Kidney (tissue), 14 donors: ENCODE data around the gene COQ9. TPM values are rescaled to one million over a fixed set of nuclear protein-coding genes. Genes with fewer than 3 reads are reported as not detected.

Source experiments
- DNase-seq, 5 donors: peaks; one replicate each; pipeline ENCODE4 v3.0.0-alpha.2; 2013 to 2020
- FAIRE-seq: peaks from 2 replicates; lab custom pipeline; 2012; peaks lifted over from hg19 to GRCh38; lab: Jason Lieb, UNC
- H3K27ac ChIP-seq, 2 donors: one replicate each; pipeline ENCODE4 v1.7.0; 2013; ENCODE audit warnings: low read depth in 2 of 2, low read length in 2 of 2, inconsistent platforms in 1 of 2
- H3K27me3 ChIP-seq: one replicate; pipeline ENCODE4 v1.7.1; 2013; ENCODE audit warnings: low read length, inconsistent platforms; ENCODE audit not compliant: control insufficient read depth, insufficient read depth
- H3K36me3 ChIP-seq, 3 donors: one replicate each; pipeline versions ENCODE4 v1.7.0 to v1.7.1; 2013; ENCODE audit warnings: low read length in 3 of 3, control low read depth in 1 of 3, inconsistent platforms in 1 of 3; ENCODE audit not compliant: insufficient read depth in 3 of 3, control insufficient read depth in 2 of 3
- H3K4me1 ChIP-seq, 3 donors: one replicate each; pipeline versions ENCODE4 v1.7.0 to v1.7.1; 2013; ENCODE audit warnings: low read length in 3 of 3, inconsistent platforms in 1 of 3, low read depth in 1 of 3; ENCODE audit not compliant: control insufficient read depth in 2 of 3, insufficient read depth in 2 of 3
- H3K4me3 ChIP-seq, 3 donors: one replicate each; pipeline versions ENCODE4 v1.7.0 to v1.8.1; 2013; ENCODE audit warnings: low read length in 3 of 3, control low read depth in 1 of 3, inconsistent platforms in 1 of 3
- H3K9ac ChIP-seq, 3 donors: one replicate each; pipeline versions ENCODE4 v1.7.0 to v1.7.1; 2013; ENCODE audit warnings: low read length in 3 of 3, control low read depth in 1 of 3, inconsistent platforms in 1 of 3
- H3K9me3 ChIP-seq, 3 donors: one replicate each; pipeline versions ENCODE4 v1.7.0 to v1.7.1; 2013; ENCODE audit warnings: low read length in 3 of 3, control low read depth in 1 of 3, inconsistent platforms in 1 of 3; ENCODE audit not compliant: control insufficient read depth in 2 of 3, insufficient read depth in 1 of 3
- intact Hi-C: fragments of 100-400 bp; cut with DNase I; formaldehyde crosslinking; loops from one replicate; pipeline ENCODE4 v1.11.1; 2022
- polyA plus RNA-seq: library from polyadenylated mRNA; stranded (reverse); fragments of 350-450 nt; fragmentation: Illumina TruSeq; extraction: RNeasy Lipid Tissue Mini Kit (QIAGEN cat#74804); gene quantifications from one replicate; pipeline ENCODE4 v1.2.3, GENCODE V29; 2014; ENCODE audit warnings: low read depth, low replicate concordance; ENCODE audit not compliant: insufficient read depth
- total RNA-seq: library from RNA; stranded (reverse); fragmentation: NEBNext Ultra II Directional; extraction: Animal tissue kit (Norgen Biotek cat#: 25700); gene quantifications from one replicate; pipeline ENCODE4 v1.2.1, GENCODE V29; 2021
- TF ChIP-seq, protein P1 (sequence below): IDR thresholded peaks from 3 replicates; pipeline ENCODE4 v1.5.1; 2012; ENCODE audit warnings: mild to moderate bottlenecking, moderate library complexity, borderline replicate concordance; ENCODE audit not compliant: insufficient read depth; ENCODE audit errors: extremely low read depth
- donor health status: control.
- donor health status: control.
- donor health status: control.
- donor health status: control.
- donor health status: control.
- donor health status: DM: yes; HTN: yes; CAD: no.
- donor health status: Normal renal cell carcinoma (clear cell type).

The COQ9 gene
- total and polyA plus RNA-seq, 2 donors from 2014 or later, result 78.0 to 200 TPM

- Histone ChIP-seq H3K27me3 (no peaks in the 10 kb centered on the region), H3K9me3 (no peaks in the 10 kb centered on the region), H3K9ac (no peak overlapping the region), H3K36me3 (no peaks in the 10 kb centered on the region), H3K4me3 (no peak overlapping the region), H3K4me1 (peaks cover 0 to 2% (median 0%) of the 10 kb centered on the region in 3 donors), H3K27ac (no peak overlapping the region)
- TF ChIP-seq, protein P1, sequence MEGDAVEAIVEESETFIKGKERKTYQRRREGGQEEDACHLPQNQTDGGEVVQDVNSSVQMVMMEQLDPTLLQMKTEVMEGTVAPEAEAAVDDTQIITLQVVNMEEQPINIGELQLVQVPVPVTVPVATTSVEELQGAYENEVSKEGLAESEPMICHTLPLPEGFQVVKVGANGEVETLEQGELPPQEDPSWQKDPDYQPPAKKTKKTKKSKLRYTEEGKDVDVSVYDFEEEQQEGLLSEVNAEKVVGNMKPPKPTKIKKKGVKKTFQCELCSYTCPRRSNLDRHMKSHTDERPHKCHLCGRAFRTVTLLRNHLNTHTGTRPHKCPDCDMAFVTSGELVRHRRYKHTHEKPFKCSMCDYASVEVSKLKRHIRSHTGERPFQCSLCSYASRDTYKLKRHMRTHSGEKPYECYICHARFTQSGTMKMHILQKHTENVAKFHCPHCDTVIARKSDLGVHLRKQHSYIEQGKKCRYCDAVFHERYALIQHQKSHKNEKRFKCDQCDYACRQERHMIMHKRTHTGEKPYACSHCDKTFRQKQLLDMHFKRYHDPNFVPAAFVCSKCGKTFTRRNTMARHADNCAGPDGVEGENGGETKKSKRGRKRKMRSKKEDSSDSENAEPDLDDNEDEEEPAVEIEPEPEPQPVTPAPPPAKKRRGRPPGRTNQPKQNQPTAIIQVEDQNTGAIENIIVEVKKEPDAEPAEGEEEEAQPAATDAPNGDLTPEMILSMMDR, result no peak
- DNase-seq (no peak), FAIRE-seq (no peak)
- intact Hi-C loops, result no loop called here
Measured at GRCh38 chr16:57407521-57408353, 39.5 kb upstream of the COQ9 start.

- TF ChIP-seq, protein P1, result no peak
- Histone ChIP-seq H3K4me1 (peaks cover 0 to 2% (median 0%) of the 10 kb centered on the region in 3 donors), H3K4me3 (no peak overlapping the region), H3K36me3 (no peaks in the 10 kb centered on the region), H3K9me3 (no peaks in the 10 kb centered on the region), H3K27ac (peak overlapping the region; percentile 45 to 72), H3K27me3 (no peaks in the 10 kb centered on the region), H3K9ac (no peak overlapping the region)
- DNase-seq, result no peak
- no peak for FAIRE-seq
- intact Hi-C loops, result no loop called here
Measured at GRCh38 chr16:57409065-57409464, 38.2 kb upstream of the COQ9 start.

DNA sequence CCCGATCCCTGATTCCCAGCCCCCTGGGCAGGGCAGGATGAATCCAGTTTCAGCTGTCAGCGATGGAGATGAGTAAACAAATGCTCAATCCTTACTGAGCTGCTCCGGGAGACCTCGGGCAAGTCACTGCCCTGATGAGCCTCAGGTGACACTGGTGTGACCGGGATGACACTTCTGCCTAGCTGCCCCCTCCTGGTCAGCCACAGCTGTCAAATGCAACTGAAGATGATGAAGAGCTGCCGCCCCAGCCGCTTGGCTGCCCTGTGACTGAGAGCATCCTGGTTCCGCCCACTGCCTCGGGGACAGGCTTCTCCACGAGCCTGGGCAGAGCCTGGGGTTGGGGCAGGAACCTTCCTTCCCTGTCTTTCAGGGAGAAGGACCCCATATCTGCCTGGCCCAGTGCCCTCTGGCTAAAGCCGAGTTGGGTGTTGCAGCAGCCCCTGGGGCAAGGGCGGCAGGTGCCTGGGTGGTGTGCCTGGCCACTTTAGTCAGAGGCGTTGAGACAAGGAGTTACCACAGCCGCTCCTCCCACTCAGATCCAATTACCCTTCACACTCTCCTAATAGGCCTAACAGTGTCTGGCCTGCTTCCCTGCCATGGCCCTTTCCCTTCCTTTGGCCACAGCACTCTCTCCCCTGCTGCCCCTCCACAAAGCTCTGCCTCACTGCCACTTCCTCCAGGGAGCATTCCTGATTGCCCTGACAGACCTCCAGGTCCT, 37.2 kb upstream of the COQ9 start:
- peak in 3 of 5 donors; percentile 38 to 60 (median 55) for DNase-seq
- Histone ChIP-seq H3K27ac (peak overlapping the region; percentile 45 to 72), H3K9ac (no peak overlapping the region), H3K27me3 (no peaks in the 10 kb centered on the region), H3K4me1 (peaks cover 0 to 2% (median 0%) of the 10 kb centered on the region in 3 donors), H3K9me3 (no peaks in the 10 kb centered on the region), H3K36me3 (no peaks in the 10 kb centered on the region), H3K4me3 (no peak overlapping the region)
- TF ChIP-seq, protein P1, result no peak
- intact Hi-C loops, result loop anchor here (10.0 kb wide), 1 partner anchor 105 kb away; no protein-coding TSS in a partner anchor
- no peak for FAIRE-seq
